Fibroblast of lung (primary cell): ENCODE measurements around the gene IGSF6. TPM values are rescaled to one million over a fixed set of nuclear protein-coding genes. Genes with fewer than 3 reads are reported as not detected.
"Not testable (repeated sequence)": the region's sequence is repeated elsewhere in the genome, so short reads cannot be mapped to it uniquely, and the experiment has no call there.

Experiments
- DNase-seq, 2 donors: peaks; one replicate each; pipeline versions ENCODE4 v3.0.0 to v3.0.0-alpha.2; 2010; ENCODE audit warnings: low read depth in 2 of 2
- H2AFZ ChIP-seq: 2 replicates; pipeline ENCODE4 v1.5.1; 2012; ENCODE audit warnings: low read length, control low read depth, inconsistent platforms
- H3K27ac ChIP-seq: 2 replicates; pipeline ENCODE4 v1.5.1; 2011; ENCODE audit warnings: low read length, control low read depth; ENCODE audit not compliant: insufficient read depth
- H3K27me3 ChIP-seq: 2 replicates; pipeline ENCODE4 v1.5.1; 2011; ENCODE audit warnings: mild to moderate bottlenecking, low read length; ENCODE audit not compliant: control insufficient read depth, insufficient read depth
- H3K36me3 ChIP-seq: 2 replicates; pipeline ENCODE4 v1.5.1; 2011; ENCODE audit warnings: low read length; ENCODE audit not compliant: control insufficient read depth, insufficient read depth
- H3K4me1 ChIP-seq: 2 replicates; pipeline ENCODE4 v1.5.1; 2011; ENCODE audit warnings: low read length; ENCODE audit not compliant: control insufficient read depth, insufficient read depth; ENCODE audit errors: extremely low read depth
- H3K4me2 ChIP-seq: 2 replicates; pipeline ENCODE4 v1.5.1; 2011; ENCODE audit warnings: low read length, control low read depth; ENCODE audit not compliant: insufficient read depth; ENCODE audit errors: extremely low read depth
- H3K4me3 ChIP-seq, 4 experiments: fragments of 200-600 bp in 1 of 4; sonication (generic) in 1 of 4; replicated peaks in 1 of 4; 2 replicates each; pipeline ENCODE4 v1.5.1; 2011 to 2016; ENCODE audit warnings: low read length in 4 of 4, low read depth in 3 of 4, mild to moderate bottlenecking in 3 of 4, control low read depth in 2 of 4, inconsistent platforms in 1 of 4, mixed read lengths in 1 of 4; ENCODE audit not compliant: insufficient read depth in 1 of 4; ENCODE audit errors: control extremely low read depth in 1 of 4
- H3K79me2 ChIP-seq: 2 replicates; pipeline ENCODE4 v1.5.1; 2012; ENCODE audit warnings: mild to moderate bottlenecking, low read length, inconsistent platforms; ENCODE audit not compliant: control insufficient read depth, insufficient read depth
- H3K9ac ChIP-seq: 2 replicates; pipeline ENCODE4 v1.5.1; 2011; ENCODE audit warnings: mild to moderate bottlenecking, low read length, control low read depth; ENCODE audit not compliant: insufficient read depth
- H3K9me3 ChIP-seq: 2 replicates; pipeline ENCODE4 v1.5.1; 2012; ENCODE audit warnings: low read depth, low read length; ENCODE audit not compliant: control insufficient read depth, insufficient read depth
- H4K20me1 ChIP-seq: 2 replicates; pipeline ENCODE4 v1.5.1; 2011; ENCODE audit warnings: low read length; ENCODE audit not compliant: control insufficient read depth, insufficient read depth; ENCODE audit errors: extremely low read depth
- CTCF ChIP-seq, 2 donors: IDR thresholded peaks in 1 of 2; conservative IDR thresholded peaks in 1 of 2; 1 replicate in 1 of 2; 2 replicates in 1 of 2; pipeline ENCODE4 v1.5.1; 2011 to 2012; ENCODE audit warnings: low read length in 2 of 2, control low read depth in 1 of 2, inconsistent platforms in 1 of 2, low read depth in 1 of 2, mild to moderate bottlenecking in 1 of 2
- EZH2 ChIP-seq: IDR thresholded peaks from 2 replicates; pipeline ENCODE4 v1.5.1; 2012; ENCODE audit warnings: low read length, control low read depth, mild to moderate bottlenecking; ENCODE audit errors: missing control alignments
- polyA plus RNA-seq, 2 donors: library from polyadenylated mRNA; depleted of rRNA in 1 of 2; stranded (reverse) in 1 of 2; unstranded in 1 of 2; fragments of >200 nt; gene quantifications; 2 replicates each; pipeline ENCODE4 v1.2.1, GENCODE V29; 2011 to 2012; ENCODE audit warnings: missing spikeins in 1 of 2
- total RNA-seq: library from RNA; depleted of rRNA; stranded (reverse); fragments of >200 nt; gene quantifications from 2 replicates; pipeline ENCODE4 v1.2.1, GENCODE V29; 2014

Gene IGSF6
- total and polyA plus RNA-seq, 2 donors (not counting 1 experiment from before 2014, with no cell fraction given) = not detected

GRCh38 chr16:21697032-21697431, 44.6 kb upstream of the IGSF6 start:
- TF ChIP-seq CTCF (conservative IDR thresholded peaks at IDR 0.05 in 1 of 2, IDR thresholded peaks at IDR 0.05 in 1 of 2; ENCODE audit: low read depth in 1 of 2, low read length in 2 of 2) = no peak
- no peak for TF ChIP-seq EZH2
- no peak for DNase-seq
- H2AFZ ChIP-seq = no peak overlapping the region
- H3K36me3 ChIP-seq = no peaks in the 10 kb centered on the region
- H3K4me2 ChIP-seq = no peak overlapping the region
- H3K79me2 ChIP-seq = no peaks in the 10 kb centered on the region
- H3K4me3 ChIP-seq = no peak overlapping the region
- H3K9me3 ChIP-seq = no peaks in the 10 kb centered on the region
- H3K4me1 ChIP-seq = no peaks in the 10 kb centered on the region
- no peaks in the 10 kb centered on the region for H4K20me1 ChIP-seq
- H3K9ac ChIP-seq = no peak overlapping the region
- no peaks in the 10 kb centered on the region for H3K27me3 ChIP-seq
- no peak overlapping the region for H3K27ac ChIP-seq

GRCh38 chr16:21694609-21695008, 42.2 kb upstream of the IGSF6 start:
- no peaks in the 10 kb centered on the region for H3K27me3 ChIP-seq
- H3K4me2 ChIP-seq = no peak overlapping the region
- H4K20me1 ChIP-seq = no peaks in the 10 kb centered on the region
- no peak overlapping the region for H2AFZ ChIP-seq
- no peaks in the 10 kb centered on the region for H3K36me3 ChIP-seq
- H3K9ac ChIP-seq = no peak overlapping the region
- TF ChIP-seq CTCF (conservative IDR thresholded peaks at IDR 0.05 in 1 of 2, IDR thresholded peaks at IDR 0.05 in 1 of 2; ENCODE audit: low read depth in 1 of 2, low read length in 2 of 2) (no peak), EZH2 (no peak)
- H3K4me3 ChIP-seq = no peak overlapping the region
- no peaks in the 10 kb centered on the region for H3K79me2 ChIP-seq
- no peak overlapping the region for H3K27ac ChIP-seq
- no peak for DNase-seq
- no peaks in the 10 kb centered on the region for H3K4me1 ChIP-seq
- H3K9me3 ChIP-seq = no peaks in the 10 kb centered on the region

GRCh38 chr16:21690967-21691366, 38.6 kb upstream of the IGSF6 start:
- not testable (repeated sequence) for H3K4me1 ChIP-seq, H3K79me2 ChIP-seq, H3K27me3 ChIP-seq, H3K9ac ChIP-seq, H3K36me3 ChIP-seq, H3K4me2 ChIP-seq, H2AFZ ChIP-seq, H3K27ac ChIP-seq, H3K4me3 ChIP-seq, H3K9me3 ChIP-seq, H4K20me1 ChIP-seq, DNase-seq
